Stimulated activated CD8-positive, alpha-beta memory T cell treated with anti-CD3 and anti-CD28 coated beads, Interleukin-7, amount 100 ng/mL, for 24 hours (primary cell): ENCODE results near the gene PDYN.

ENCODE experiments used
- DNase-seq: peaks from one replicate; pipeline ENCODE4 v3.0.0-alpha.2; 2020; ENCODE audit warnings: low read depth

Gene PDYN

GRCh38 chr20:1934721-1935573 is 58.9 kb downstream of the PDYN start:
- DNase-seq = no peak

GRCh38 chr20:1934156-1934555 is 59.7 kb downstream of the PDYN start:
- DNase-seq = no peak

GRCh38 chr20:1933465-1933870 is 60.4 kb downstream of the PDYN start:
- DNase-seq = no peak

- DNase-seq = no peak
Observed at GRCh38 chr20:1932971-1933370, 60.9 kb downstream of the PDYN start.

GRCh38 chr20:1931830-1932229 is 62.0 kb downstream of the PDYN start:
- no peak for DNase-seq

- DNase-seq = no peak
Observed at GRCh38 chr20:1930165-1930564, 63.7 kb downstream of the PDYN start.

- DNase-seq = no peak
Observed at GRCh38 chr20:1929460-1929859, 64.4 kb downstream of the PDYN start.

GRCh38 chr20:1928782-1929181 is 65.1 kb downstream of the PDYN start:
- DNase-seq = no peak
